GM21447 (cell line): ENCODE measurements around the gene OSBPL5.
"Not testable (repeated sequence)": the region's sequence is repeated elsewhere in the genome, so short reads cannot be mapped to it uniquely, and the experiment has no call there.

Experiments used
- ATAC-seq: cut with Tn5 transposase; IDR thresholded peaks from one replicate; pipeline ENCODE4 v1.9.1; 2021; ENCODE audit not compliant: unreplicated experiment

OSBPL5 gene

DNA sequence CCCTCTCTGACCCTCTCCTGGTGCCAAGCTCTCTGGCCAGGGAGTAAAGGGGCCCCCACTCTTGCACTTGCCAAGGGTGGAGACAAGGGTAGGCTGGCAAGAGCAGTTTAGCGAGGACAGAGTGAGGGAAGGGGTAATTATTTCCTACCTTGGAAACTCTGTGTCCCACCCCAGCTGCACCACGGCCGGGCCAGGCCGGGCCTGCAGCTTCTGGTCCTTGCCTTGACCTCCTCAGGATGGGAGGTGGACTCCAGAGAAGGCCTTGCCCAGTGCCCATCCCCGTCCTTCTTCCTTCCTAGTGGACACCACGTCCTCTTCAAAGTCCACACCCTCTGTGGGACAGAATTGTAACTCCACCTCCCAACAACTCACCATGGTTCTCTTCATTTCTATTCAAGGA lies 18.4 kb upstream of the OSBPL5 start:
- ATAC-seq, result no peak

DNA sequence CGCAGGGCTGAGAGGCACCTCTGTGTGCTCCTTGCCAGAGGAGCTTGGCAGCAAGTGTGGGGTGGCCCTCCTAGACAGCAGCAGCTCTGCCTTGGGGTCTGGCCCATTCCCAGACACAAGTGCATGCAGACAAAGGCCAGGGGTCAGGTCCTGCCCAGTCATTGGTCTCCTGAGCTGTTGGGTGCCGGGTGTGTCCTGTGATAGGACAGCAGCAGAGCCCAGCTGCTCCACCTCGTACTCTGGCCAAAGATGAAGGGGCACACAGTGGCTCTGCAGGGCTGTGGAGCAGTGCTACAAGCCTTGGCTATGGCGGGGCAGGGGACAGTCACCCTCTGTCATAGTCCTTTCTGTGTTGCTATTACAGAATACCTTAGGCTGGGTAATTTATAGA lies 17.3 kb upstream of the OSBPL5 start:
- ATAC-seq, result no peak

DNA sequence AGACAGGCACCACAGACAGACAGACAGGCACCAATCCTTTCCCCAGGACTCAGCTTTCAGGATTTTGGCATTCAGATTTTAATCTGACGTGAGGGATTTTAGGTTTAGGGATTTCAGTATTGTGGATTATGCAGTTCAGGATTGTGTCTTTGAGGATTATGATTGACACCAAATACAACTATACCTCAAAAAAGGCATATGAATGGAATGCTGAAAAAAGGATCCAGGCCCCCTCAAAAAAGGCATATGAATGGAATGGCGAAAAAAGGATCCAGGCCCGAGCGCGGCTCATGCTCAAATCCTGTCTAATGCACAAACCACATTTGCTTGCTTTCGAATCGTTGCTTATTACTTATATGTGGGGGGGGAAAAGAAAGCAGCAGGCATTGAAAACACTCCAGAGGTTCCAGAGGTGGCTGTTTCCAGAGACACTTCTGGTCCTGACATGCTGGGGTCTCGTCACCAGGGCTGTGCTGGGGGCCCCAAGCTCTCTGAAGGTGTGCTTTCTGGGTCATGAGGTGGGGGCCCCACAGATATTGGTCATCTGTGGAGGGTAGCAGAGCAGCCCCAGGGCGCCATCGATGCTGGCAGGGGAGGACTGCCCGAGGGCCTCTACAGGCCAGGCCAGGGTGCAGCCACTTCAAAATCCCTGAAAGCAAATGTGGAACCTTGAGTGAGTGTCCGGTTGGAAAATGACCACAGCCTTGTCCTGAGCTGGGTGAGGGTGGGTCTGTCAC lies 16.8 kb upstream of the OSBPL5 start:
- no peak for ATAC-seq

DNA sequence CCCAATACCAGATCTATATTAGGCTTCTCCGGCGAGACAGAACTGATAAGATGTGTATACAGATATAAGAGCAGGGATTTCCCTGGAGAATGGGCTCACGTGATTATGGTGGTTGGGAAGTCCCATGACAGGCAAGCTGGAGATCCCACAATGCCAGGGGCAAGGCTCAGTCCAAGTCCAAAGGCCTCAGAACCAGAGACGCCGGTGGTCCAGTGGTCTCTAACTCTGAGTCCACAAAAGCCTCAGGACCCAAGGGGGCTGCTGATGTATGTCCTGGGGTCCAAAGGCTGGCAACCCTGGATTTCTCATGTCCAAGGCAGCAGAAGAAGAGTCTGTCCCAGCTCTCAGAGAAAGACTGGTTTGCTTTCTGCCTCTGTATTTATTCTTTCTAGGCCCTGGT lies 15.8 kb upstream of the OSBPL5 start:
- no peak for ATAC-seq

DNA sequence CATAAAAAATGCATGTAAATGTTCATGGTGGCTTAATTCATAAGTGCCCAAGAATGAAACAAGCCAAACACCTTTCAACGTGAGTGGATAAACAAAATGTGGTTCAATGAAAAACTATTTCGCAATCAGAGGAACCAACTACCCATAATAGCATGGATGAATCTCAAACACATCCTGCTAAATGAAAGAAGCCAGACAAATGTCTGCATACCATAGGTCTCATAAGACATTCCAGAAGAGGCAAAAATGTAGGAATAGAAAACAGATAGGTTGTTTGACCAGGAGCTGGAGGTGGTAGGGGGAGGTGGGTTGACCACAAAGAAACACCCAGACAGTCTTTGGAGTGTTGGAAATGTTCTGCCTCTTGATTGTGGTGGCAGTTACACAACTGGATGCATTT lies 13.2 kb upstream of the OSBPL5 start:
- no peak for ATAC-seq

DNA sequence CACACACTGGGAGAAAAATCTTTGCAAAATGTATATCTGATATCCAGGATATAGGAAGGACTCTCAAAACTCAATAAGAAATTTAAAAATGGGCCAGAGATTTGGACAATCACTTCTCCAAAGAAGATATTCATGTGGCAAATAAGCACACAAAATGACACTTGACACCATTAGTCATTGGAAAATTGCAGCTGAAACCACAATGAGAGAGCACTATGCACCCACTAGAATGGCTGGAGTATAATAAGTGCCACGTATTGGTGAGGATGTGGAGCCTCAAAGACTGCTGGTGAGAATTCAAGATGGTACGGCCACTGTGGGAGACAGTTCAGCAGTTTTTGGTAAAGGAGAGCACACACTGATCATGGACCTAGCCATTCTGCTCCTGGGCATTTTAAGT lies 12.8 kb upstream of the OSBPL5 start:
- ATAC-seq, result no peak

DNA sequence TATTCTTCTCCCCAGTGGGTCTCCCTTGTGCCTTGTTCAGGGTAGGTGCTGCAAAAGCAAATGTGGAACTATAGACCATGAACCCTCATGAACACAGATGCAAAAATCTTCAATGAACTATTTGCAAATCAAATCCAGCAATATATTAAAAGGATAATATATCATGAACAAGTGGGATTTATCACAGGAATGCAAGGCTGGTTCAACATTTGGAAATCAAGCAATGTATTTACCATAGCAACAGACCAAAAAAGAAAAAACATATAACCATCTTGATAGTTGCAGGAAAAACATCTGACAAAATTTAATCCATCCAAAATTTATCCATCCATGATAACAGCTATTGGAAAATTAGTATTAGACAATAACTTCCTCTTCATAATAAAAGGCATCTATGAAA lies 11.4 kb upstream of the OSBPL5 start:
- ATAC-seq, result no peak

DNA sequence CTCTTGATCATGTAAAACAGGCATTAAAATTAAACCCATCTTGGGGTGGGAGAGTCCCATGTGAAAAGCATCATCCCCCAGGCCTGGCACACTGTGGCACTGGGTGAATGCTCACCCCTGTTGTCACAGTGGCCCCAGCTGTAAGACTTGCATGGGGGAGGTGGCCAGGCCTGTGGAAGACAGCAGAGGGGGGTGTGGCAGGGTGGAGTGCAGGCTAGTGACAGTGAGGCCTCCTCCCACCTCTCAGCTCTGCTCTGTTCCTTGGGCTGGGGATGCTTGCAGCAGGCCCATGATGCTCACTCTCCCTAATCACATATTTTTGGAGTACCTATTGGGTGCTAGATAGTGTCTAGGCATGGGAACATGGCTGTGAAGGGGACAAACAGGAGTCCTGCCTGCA lies 10.1 kb upstream of the OSBPL5 start:
- ATAC-seq, result no peak

DNA sequence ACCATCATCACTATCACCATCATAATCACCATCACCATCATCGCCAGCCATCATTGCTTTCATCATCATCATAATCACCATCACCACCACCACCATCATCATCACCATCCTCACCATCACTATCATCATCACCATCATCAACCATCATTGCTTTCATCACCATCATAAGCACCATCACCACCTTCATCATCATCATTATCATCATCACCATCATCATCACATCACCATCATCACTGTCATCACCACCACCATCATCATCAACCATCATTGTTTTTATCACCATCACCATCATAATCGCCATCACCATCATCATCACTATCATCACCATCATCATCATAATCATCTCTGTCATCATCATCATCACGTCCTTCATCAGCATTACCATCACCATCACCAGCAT lies 9.3 kb upstream of the OSBPL5 start:
- ATAC-seq, result no peak

DNA sequence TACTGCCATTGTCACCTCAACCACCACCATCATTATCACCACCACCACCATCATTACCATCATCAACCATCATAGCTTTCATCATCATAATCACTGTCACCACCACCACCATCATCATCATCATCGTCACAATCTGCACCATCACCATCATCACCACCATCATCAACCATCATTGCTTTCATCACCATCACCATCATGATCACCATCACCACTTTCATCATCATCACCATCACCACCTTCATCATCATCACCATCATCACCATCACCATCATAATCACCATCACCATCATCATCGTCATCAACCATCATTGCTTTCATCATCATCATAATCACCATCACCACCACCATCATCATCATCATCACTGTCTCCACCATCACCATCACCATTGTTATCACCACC lies 8.7 kb upstream of the OSBPL5 start:
- no peak for ATAC-seq

DNA sequence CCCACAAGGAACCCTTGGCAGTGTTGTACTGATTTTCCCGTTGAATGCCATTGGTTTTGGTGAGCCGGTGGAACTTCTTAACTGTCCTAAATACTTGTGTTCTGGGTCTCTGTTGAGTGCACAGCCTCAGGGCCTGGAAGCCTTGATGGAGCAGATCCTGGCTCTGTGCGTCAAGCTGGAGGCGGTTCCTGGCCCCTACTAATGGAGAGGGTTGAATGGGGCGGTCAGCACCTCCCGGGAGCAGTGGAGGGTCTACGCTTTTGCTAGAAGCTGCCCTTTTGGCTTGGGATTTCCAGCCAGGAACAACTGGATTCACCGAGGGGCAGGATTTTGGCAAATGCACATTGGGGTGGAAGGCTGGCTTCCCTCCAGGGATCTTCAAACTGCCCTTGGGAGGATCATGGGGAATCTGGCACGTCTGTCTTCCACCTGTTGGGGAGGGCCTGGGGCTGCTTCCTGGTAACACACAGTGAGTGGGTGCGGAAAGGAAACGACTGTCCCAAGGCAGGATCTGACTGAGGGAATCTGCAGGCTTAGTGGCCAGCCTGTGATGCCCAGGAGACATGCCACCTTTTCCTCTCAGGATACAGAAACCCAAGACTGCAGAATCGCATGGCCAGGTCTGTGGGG lies 6.9 kb upstream of the OSBPL5 start:
- no peak for ATAC-seq

DNA sequence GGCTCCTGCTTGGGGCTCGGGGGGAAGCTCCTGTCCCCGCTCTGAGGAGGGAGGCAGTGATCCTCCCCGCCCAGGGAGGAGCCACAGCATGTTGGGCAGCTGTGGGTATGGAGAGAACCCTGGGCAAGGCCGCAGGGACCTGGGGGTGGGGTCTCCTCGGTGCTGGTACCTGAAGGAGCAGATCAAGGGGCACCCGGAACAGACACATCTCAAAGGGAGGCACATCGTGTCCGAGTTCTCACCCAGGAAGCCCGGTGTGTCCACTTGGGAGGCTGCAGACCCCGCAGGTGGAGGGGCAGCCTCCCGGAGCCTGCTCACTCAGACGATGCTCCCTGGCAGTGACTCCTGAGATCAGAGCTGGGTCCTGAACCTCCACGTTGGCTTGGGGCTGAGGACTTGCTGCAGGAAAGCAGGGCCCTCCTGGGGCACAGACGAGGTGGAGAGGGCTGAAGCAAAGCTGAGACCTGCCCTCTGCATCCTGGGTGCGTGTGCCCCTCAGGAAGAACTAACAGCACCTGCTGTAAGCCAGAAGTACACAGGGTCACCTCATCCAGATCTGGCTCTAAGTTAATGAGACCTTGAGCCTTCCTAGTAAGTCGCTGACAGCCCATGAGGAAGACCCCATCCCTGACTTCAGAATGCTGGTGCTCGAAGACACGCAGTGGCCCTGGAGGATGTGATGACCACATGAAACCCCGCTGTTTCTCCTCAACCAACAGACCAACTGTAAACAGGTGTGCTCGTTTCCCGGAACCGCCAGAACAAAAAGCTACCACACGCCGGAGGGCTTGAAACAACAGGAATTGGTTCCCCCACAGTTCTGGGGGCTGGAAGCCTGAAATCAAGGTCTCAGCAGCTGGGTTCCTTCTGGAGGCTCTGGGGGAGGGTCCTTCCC lies 5.9 kb upstream of the OSBPL5 start:
- ATAC-seq, result no peak

DNA sequence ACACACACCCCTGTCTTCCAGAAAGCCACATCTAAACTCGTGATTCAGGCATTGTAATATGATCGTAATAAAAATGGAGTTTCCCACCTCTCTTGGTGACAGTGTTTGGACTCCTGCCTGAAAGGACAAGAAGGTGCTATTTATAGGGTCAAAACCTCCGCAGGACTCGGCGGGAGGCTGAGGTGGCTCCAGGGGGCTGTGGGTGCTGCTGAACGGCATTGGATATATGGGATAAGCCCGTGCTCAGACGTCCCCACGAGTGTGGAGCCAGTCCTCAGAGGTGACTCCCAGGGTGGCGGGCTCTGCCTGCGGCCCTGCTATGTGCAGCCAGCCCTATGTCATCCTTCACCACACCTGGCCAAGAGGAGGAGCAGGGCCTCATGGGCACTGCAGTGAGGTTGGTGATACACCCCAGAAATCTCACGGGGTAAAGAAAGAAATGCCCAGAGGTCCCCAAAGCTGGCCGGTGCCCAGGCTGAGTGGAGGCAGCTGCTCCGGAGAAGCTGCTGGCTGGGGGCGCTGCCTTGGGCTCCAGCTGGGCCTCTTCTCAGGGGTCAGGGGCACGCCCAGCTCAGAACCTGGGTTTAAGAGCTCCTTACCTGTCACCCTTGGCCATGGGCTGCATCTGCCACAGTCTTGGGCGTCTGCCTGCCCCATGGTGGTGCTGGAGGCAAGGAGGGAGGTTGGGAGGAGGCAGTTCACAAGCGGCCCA lies 5.1 kb upstream of the OSBPL5 start:
- ATAC-seq, result no peak

DNA sequence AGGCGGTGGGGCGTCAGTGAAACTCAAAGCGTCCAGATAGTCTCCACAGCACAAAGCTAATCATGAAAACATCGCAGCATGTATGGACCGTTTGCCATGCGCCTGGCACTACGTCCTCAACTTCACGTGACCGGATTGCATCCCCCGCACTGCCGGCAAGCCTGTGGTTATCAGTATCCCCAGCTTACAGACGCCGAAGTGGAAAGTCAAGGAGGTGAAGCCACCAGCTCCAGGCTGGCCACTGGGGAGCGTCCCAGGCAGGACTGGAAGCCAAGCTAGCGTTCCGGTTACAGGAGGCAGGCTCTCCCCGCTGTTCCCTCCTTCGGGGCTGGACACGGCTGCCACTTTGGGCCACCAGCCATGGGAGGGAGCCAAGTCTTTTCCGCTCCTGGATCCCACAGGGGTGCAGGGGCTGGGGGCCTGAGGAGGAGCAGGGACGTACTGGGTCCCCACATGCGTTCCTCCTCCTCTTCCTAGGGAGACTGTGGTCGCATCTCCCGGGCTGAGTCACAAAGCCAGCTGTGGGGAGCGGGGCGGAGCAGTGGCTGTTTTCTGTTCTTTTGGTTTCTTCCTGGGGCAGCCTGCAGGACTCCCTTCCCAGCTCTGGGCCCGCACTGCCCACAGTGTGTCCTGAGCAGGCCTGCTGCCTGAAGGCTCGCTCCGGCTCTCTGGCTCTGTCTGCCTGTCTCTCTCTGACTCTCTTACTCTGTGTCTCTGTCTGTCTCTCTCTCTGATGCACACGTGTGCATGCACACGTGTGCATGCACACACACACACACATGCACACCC lies 4.3 kb upstream of the OSBPL5 start:
- no peak for ATAC-seq

DNA sequence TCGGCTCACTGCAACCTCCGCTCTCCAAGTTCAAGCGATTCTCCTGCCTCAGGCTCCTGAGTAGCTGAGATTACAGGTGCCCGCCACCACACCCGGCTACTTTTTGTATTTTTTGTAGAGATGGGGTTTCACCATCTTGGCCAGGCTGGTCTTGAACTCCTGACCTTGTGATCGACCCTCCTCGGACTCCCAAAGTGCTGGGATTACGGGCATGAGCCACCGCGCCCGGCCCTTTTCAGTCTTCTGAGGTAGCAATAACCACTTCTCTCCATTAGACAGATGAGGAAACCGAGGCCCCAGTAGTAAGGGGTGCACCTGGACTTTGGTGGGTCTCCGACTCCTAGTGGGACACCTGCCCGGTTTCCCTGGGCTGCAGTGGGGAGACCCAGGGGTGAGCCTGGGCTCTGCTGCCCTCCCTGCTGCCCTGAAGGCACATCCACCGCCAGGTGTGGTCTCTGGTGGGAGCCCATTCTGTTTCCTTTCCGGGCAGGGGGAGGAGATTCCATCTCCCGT lies 3.7 kb upstream of the OSBPL5 start:
- ATAC-seq, result not testable (repeated sequence)

DNA sequence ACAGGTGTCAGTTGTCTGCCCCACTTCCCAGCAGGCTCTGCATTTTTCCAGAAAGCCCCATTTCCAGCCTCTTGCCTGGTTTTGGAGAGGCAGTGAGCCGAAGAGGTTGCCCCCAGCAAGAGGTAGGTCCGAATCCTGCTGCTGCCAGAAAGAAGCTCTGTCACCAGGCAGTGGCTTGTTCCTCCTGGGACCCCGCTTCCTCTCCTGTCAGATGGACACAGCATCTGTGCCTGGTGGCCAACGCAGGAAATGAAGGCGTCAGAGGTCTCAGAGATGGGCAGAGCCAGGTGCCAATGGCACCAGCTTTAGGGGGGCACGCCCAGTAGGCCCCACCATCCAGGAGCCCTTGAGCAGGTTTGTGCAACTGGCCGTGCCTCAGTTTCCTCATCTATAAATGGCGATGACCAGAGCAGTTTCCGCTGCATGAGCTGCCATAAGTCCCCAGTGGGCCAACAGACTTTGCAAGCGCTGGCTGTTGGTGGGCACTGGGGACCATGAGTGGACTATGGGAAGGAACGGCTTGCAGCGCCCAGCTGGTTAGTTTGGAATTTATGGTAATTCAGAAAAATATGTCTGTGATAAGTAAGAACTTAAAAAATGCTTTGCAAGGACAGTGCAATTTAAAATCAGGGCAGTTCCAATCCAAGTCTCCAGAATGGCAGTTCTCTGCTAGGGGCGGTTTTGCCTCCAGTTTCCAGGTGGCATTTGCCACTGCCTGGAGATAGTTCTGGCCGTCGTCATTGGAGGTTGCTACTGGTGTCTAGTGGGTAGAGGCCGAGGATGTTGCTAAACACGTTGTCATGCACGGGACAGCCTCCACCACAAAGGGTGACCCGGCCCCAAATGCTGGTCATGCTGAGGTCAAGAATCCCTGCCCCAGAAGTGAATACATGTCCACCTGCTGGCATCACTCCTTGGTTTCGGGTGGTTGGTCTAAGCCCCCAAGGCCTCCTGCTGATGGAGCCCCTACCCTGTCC lies 2.3 kb upstream of the OSBPL5 start:
- ATAC-seq, result no peak

DNA sequence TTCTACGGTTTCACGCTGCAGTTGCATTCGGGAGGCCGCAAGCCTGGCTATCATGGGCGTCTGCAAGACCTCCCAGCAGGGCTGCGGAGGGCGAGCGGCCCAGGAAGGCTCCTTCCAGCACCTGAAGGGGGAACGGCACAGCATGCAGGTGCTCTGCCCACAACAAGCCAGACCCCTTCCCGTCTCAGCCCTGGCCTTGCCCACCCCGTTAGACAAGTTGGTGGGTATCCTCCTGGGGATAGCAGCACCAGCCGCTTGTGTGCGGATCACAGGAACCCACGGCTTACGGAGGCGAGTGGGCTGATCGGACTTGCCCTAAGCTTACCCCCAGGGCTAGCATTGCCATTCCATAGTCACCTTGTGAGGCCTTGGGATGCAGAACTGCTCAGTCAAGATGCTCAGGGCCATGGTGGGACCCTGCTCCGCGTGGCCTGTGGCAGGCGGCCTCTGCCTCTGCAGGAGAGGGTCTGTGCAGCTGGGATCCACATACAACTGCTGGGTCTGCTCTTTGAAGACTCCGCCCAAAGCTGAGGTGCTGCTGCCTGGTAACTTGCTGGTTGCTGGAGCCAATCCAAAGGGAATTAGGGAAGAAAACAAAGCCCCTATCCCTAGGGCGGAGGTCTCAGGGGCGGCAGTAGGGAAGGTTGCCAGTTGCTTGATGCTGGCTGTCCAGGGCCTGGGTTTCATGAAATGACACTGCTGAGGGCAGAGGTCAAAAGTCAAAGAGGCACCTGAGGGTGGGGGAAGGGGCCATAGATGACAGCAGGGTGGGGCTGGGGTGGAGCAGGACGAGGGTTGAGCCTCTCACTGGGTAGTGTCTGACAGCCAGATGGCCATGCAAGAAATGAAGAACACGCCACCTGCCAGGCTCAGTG lies 1.4 kb upstream of the OSBPL5 start:
- ATAC-seq, result no peak

DNA sequence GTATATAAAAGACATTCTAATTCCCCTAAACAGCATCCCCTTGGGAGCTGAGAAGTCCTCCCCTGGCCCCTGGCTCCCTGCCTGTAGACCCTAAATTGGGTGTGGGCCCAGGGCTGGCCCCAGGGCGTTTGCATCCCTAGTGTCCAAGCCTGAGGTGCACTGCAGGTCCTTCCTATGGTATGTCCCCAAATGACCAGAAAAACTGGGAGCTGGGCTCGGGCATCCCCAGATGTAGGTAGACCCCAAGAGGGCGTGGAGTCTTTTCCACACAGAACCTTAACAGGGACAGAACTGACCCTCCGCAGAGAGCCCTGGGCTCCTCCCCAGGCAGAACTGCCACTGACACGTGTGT lies 782 bp upstream of the OSBPL5 start:
- no peak for ATAC-seq
